HG03175 (cell line): Measurements from ENCODE around the gene B4GALT5.
"Not testable (repeated sequence)": the region's sequence is repeated elsewhere in the genome, so short reads cannot be mapped to it uniquely, and the experiment has no call there.

Source experiments
- ATAC-seq: cut with Tn5 transposase; IDR thresholded peaks from one replicate; pipeline ENCODE4 v1.9.1; 2021; ENCODE audit warnings: mild to moderate bottlenecking, moderate library complexity; ENCODE audit not compliant: unreplicated experiment

B4GALT5 gene, protein sequence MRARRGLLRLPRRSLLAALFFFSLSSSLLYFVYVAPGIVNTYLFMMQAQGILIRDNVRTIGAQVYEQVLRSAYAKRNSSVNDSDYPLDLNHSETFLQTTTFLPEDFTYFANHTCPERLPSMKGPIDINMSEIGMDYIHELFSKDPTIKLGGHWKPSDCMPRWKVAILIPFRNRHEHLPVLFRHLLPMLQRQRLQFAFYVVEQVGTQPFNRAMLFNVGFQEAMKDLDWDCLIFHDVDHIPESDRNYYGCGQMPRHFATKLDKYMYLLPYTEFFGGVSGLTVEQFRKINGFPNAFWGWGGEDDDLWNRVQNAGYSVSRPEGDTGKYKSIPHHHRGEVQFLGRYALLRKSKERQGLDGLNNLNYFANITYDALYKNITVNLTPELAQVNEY

DNA sequence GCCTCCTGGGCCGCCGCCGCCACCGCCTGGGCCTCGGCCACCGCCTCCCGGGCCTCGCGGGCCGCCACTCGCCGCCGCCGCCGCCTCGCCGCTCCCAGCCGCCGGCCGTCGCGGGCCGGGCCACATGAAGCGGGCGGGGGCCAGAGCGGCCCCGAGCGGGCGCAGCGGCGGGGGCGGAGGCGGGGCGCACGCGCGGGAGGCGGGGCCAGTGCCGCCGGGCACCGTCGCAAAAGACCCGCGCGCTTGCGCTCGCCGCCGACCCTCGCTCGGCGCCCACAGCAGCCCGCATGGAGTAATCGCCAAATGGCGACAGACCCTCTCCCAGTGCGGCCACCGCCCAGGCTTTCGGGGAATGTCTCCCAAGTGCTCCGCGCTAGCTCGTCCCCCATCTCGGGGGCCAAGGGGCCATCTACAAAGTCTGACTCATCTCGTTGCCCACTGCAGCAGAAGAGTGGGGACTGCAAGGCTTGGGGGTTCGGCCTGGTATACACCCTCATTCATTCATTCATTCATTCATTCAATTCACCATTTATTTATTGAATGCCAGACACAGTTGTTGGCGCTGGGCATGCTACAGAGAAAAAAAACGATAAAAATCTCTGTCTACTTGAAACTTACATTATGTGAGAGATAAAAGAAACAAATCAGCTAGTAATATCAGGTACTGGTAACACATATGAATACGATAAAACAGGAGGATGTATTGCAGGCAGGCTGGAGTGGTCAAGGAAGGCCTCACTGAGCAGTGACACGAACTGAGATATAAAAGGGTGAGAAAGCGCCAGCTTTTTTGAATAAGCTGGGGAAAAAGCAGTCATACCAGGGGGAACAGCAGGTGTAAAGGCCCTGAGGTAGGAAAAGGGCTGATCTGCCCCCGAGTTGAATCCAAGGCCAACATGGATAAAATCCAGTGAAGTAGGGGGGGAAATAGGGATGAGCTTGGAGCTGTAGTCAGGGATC lies at the start of gene B4GALT5:
Gene B4GALT5, minus strand, starts transcription at position 126 of the 960 bp plus-strand sequence. CDS start 188 bp downstream, outside the sequence.
- peak; percentile 83 for ATAC-seq

DNA sequence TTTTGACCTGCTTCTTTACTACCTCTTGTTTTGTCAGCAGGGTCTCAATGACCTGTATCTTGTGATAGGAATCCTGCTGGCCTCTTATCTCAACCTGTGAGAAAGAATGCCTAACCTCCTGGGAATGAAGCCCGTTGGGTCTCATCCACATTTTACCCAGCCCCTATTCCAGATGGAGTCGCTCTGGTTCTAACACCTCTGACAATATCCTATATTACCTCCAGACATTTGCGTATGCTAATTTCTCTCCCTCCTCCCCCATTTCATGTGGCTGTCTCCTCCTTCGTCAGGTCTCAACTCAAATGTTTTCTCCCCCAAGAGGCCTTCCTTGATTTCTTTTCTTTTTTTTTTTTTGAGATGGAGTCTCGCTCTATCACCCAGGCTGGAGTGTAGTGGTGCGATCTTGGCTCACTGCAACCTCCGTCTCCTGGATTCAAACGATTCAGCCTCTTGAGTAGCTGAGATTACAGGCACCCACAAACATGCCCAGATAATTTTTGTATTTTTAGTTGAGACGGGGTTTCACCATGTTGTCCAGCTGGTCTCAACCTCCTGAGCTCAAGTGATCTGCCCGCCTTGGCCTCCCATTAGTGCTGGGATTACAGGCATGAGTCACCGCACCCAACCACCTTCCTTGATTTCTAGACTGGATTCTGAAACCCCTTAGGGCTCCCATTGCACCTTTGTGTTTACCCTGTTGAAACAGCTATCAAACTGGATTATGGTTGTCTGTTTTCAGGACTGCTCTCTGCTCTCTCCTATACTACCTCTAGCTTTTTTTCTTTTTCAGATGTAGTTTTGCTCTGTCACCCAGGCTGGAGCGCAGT lies 49.5 kb upstream of the B4GALT5 start:
- ATAC-seq = no peak

DNA sequence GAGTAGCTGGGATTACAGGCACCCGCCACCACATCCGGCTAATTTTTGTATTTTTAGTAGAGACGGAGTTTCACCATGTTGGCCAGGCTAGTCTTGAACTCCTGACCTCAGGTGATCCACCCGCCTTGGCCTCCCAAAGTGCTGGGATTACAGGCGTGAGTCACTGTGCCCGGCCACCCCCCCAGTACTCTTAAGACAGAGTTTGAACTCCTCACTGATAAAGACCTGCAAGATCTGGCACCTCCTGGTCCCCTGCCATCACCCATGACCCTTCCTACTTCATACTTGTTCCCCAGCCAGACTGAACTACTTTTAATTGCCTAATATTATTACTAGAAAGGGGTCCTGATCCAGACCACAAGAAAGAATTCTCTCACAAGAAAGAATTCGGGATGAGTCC lies 48.2 kb upstream of the B4GALT5 start:
- not testable (repeated sequence) for ATAC-seq

DNA sequence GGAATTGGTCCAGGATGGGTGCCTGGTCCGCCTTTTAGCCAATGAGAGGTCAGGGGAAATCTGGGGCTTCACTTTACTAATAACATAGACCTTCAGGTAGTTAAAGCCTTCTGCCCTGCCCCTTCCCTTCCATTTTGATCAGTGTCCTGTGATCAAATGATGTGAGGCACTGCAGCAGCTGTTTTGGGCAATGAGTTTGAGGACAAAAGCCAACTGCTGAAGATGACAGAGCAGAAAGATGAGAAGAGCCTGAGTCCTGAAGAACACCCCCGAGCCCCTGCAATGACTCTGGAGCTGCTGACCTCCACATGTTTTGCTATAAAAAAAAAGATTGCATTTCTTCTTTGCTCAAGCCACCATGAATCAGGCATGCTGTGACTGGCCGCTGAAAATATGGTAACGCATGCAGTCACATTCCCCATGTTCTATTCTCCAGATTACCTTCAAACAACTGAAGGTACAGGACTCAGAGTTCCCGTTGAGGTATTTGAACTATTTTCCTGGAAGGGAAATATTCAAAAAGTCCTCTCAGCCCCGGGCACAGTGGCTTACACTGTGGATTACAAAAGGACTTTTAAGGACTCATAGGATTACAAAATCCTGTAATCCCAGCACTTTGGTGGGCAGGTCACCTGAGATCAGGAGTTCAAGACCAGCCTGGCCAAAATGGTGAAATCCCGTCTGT lies 45.7 kb upstream of the B4GALT5 start:
- ATAC-seq = no peak

DNA sequence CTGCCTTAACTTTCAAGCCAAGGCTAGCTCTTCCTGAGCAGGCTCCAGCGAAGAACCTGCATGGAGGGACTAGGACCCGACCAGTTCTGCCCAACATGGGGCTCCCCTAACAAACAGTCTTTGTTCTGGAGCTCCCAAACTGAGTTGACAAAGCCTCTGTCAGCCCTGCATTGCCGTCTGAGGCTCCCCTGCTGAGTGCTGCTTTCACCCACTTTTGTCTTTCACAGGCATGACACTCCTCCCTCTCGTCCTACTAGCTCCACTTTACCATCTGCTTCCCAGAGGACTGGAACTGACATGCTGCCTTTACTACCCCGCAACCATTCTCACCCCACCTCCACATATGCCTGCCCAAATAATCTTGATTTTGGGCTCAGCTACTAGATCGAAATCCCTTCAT lies 45.1 kb upstream of the B4GALT5 start:
- no peak for ATAC-seq

DNA sequence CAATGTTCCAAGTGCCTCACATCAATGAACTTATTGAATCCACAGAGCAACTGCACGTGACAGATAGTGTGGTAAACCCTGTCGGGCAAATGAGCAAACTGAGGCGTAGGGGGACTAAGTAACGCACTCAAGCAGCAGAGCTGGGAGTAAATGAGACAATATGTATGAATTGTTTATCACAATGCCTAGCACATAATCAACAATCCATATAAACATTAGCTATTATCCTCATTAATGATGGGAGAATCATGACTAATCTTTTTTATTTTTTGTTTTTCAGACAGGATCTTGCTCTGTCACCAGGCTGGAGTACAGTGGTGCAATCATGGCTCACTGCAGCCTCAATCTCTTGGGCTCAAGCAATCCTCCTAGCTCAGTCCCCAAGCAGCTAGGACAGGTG lies 43.9 kb upstream of the B4GALT5 start:
- ATAC-seq = no peak

DNA sequence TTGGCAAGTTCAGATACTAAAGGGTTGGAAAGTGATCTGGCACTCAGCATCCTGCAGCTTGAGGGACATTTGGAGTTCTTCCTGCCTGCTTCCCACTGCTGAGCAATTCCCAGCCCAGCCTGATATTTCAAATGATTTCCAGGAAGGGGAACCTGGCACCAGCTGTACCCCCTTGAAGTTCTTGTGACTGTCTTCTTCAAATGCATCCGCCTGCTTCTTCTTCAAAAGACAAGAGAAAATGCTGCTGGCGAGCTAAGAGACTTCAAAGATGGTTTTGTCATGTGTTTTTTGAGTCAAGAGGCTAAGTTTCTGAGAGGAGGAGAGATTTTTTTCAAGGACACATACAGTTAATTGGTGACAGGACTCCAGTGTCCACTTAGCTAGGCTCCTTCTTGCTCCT lies 42.6 kb upstream of the B4GALT5 start:
- no peak for ATAC-seq

DNA sequence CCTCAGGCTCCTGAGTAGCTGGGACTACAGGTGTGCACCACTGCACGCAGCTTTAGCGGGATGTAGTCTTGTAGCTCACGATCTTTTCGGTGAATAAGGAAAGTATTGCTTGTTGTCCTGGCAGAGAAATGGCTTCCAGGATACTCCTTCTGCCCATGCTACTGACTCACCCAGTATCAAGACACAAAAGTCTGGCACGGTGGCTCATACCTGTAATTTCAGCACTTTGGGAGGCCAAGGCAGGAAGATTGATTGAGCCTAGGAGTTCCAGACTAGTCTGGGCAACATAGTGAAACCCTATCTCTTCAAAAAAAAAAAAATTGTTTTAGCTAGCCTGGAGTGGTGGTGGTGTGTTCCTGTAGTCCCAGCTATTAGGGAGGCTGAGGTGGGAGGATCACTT lies 40.9 kb upstream of the B4GALT5 start:
- ATAC-seq = no peak

DNA sequence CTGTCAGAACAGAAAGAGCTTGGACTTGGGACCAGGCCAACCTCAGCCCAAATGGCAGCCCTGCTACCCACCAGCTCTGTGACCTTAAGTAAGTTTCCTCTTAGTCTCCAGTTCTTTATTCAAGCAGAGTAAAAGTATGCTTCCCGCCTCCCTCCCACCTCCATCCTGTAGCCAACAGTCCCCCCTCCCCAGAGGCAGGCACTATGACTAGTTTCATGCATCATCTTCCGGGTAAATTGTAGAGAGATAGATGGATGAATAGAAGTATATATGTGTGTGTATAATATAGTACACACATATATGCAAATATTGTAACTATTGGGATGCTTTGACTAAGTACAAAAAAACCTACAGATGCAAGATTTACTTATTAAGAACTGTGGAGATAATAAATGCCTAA lies 39.5 kb upstream of the B4GALT5 start:
- ATAC-seq = no peak

DNA sequence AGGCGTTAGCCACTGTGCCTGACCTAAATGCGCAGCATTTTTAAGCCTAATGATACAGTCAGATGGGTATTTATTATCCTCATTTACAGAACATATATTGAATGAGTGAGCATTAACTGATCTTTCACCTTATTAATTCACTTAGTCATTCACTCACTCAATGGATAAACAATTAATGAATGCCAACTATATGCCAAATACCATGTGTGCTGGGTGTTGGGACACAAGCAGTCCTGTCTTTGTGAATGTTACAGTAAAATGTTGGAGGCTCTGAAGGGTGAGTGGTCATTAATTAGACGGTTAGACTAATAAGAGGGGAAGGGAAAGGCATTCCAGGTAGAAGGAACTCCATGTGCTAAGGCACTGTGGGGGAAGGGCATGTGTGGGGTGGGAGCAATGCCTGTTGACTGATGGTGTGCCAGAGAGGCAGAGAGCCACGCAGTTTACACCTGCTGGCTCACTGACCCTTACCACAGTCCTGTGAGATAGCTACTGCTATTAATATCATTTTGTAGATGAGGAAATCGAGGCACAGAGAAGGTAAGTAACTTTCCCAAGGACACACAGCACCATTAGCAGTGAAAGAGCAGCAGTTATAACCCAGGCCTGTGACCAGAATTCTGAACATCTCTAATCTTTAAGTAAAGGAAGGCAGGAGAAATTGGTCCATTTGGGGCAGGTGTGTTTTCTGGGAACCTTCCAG lies 38.7 kb upstream of the B4GALT5 start:
- ATAC-seq = no peak

DNA sequence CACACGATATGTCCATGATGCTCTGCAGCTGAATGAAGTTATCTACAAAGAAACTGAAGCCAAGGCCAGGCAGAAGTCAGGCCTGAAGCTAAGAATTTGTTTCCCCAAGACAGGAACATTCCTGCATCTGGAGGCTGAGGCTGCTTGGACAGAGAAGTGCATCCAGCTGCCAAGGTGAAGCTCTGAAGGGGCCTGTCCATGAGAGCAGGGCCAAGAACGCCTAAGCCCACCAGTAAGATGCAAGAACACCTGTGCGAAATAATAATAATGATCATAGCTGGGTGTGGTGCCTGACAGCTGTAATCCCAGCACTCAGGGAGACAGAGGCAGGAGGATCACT lies 37.7 kb upstream of the B4GALT5 start:
- no peak for ATAC-seq

DNA sequence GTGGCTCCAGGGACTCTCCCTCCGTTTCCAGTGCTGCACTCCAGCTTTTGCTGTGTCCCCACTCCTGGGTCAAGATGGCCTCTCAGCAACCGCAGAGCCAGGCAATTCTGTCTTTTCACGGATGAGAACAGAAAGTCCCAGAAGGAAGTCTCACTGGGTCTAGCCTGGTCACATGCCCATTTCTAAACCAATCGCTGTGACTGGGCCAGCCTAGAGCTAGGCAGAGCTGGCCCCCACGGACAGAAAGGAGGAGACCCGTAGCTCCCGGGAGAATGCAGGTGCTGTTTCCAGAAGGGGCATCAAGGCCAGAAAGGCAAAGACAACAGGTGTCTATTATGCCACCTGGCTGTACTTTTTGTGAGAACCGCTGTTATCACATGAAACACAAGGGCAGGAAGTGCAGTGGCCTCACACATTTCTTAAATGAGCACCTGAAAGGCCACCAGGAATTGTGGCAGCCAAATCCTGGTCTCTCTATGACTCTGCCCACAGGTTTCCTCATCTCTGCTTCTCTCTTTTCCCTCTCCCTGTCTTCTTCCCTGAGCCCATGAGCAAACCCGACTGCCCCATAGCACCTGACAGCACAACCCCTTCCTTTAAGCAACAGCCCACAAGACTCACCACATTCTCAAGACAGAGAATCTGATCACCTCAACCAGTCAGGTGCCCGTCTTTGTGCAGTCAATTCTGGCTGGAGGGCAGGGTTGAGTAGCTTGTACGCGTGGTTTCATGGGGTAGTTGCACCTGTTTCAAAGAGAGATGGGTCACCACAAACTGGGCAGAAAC lies 37.1 kb upstream of the B4GALT5 start:
- peak; percentile 81 for ATAC-seq

DNA sequence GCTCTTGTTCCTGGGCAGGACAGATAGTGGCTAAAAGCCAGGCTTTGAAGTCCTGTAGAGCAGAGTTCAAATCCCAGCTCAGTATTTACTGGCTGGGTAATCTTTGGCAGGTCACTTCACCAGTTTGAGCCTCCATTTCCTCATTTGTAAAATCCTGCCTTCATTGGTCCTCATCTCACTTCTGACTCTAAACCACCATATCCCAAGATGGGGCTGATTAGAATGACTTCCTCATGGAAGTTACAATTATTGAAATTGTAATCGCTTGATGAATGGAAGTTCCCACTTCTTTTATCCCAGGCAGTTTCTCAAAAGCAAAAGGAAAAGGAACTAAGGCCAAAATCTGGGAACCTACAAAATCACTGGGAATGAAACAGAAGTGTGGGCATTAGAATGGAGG lies 35.9 kb upstream of the B4GALT5 start:
- no peak for ATAC-seq

DNA sequence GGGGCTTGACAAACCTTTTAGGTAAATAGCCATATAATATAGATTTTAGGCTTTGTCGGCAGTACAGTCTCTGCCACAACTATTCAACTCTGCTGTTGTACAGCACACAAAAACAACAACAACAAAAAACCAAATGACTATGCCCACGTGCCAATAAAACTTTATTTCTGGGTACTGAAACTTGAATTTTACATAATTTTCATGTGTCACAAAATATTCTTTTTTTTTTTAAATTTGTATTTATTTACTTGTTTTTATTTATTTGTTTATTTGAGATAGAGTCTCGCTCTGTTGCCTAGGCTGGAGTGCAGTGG lies 34.8 kb upstream of the B4GALT5 start:
- ATAC-seq = no peak

DNA sequence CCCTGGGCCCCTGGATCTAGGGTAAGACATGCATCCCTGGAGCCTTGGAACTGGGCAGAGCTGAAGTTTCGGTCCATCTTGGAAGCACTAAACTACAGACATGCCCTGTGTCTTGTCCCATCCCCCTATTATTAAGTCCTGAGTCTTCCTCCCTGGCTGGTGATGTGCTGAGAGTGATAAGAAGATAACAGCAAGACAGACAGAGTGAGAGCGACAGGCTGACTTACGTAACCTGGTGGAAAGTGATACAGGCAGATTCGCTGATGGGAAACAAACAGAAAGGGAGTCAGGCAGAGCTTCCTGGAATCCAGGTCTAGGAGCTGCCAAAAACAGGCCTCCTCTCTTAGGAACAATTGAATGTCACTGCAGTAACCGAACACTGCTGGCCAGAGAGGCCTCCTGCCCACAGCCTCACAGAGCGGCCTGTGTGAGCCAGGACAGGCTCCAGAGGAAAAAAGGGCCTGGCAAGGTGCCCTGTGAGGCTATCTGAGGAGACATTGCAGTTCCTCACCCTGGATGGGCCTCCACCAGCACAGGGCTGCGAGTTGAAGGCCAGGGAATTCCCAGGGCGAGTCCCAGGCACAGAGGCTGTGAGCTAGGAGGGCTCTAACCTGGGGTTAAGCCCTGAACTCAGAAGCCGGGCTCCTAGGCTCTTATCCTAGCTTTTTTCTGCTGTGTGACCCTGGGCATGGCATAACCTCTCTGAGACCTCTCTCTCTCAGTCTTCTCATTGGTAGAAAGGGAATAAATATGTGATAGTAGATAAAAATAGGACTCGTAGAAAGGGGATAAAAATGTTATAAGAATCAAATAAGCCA lies 34.2 kb upstream of the B4GALT5 start:
- no peak for ATAC-seq

DNA sequence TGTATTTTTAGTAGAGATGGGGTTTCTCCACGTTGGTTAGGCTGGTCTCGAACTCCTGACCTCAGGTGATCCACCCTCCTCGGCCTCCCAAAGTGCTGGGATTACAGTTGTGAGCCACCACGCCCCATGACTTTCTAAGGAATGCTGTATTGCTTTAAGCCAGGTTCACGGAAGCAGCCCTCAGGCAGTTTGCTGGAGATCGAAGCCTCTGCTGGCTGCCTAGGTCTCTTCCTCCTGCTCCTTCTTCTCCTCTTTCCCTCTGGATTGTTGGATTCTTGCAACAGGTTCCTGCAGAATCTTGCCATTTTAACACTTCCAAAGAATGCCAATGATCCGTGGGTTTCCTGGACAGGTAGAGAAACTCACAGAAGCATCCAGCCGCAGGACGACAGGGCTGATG lies 29.3 kb upstream of the B4GALT5 start:
- no peak for ATAC-seq

DNA sequence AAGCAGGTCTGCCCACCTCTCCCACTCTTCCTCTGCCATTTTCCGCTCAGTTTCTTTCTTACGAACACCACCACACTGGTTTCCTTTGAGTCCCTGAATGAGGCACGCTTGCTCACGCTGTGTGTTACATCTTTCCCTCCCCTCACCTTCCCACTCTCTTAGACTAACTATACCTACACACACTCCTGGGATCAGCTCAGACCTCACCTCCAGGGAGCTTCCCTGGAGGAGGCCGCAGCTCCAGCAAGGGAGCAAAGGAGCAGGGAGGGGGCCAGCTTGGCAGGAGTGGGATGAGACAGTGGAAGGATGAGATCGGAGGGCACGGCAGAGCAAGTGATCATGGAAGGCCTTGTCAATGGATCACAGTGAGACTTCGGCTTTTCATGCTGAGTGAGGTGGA lies 28.3 kb upstream of the B4GALT5 start:
- ATAC-seq = no peak

DNA sequence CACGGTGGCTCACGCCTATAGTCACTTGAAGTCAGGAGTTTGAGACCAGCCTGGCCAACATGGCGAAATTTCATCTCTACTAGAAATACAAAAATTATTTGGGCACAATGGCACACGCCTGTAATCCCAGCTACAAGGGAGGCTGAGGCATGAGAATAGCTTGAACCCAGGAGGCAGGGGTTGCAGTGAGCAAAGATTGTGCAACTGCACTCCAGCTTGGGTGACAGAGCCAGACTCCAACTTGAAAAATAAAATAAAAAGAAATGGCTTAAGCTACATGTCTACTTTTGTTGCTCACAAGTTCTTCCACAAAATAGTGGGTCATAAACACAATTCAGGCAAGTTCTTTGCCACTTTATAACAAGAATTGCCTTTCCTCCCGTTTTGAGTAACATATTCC lies 27.1 kb upstream of the B4GALT5 start:
- no peak for ATAC-seq

DNA sequence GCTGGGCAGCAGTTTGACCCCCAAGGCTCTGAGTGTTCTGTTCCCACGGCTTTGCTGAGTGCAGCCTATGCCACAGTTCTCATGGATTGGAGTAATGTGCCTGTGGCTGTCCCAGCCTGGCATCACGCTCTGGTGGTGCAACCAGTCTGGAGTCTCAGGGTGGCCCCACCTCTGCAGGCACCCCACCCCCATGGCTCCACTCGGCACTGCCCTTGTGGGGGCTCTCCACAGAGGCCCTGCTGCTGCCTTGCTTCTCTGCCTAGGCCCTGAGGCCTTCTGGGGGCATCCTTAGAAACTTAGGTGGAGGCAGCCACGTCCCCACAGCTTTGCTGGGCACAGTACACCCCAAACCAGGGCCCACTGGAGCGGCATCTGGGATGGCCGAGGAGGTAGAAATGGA lies 25.4 kb upstream of the B4GALT5 start:
- no peak for ATAC-seq
